Small intestine (tissue), 7 donors: ENCODE results near the gene IFT74. TPM values are rescaled to one million over a fixed set of nuclear protein-coding genes. Genes with fewer than 3 reads are reported as not detected.
A peak's percentile ranks its signal among the peaks of the same experiment; 100 is the strongest.

Experiments
- DNase-seq, 2 donors: peaks; one replicate each; pipeline versions ENCODE4 v3.0.0 to v3.0.0-alpha.2; 2013
- FAIRE-seq: peaks from 2 replicates; lab custom pipeline; 2012; peaks lifted over from hg19 to GRCh38; lab: Jason Lieb, UNC
- H3K27ac ChIP-seq, 3 donors: one replicate each; pipeline ENCODE4 v1.5.1; 2013; ENCODE audit warnings: low read length in 2 of 3, mild to moderate bottlenecking in 2 of 3, control low read depth in 1 of 3, inconsistent platforms in 1 of 3, low read depth in 1 of 3, moderate library complexity in 1 of 3
- H3K27me3 ChIP-seq, 3 donors: one replicate each; pipeline ENCODE4 v1.6.1; 2013; ENCODE audit warnings: low read length in 3 of 3, inconsistent platforms in 1 of 3; ENCODE audit not compliant: control insufficient read depth in 3 of 3, insufficient read depth in 3 of 3
- H3K36me3 ChIP-seq, 3 donors: one replicate each; pipeline ENCODE4 v1.6.1; 2013; ENCODE audit warnings: low read length in 3 of 3, inconsistent platforms in 1 of 3, low read depth in 1 of 3, mild to moderate bottlenecking in 1 of 3, moderate library complexity in 1 of 3; ENCODE audit not compliant: control insufficient read depth in 3 of 3, insufficient read depth in 2 of 3
- H3K4me1 ChIP-seq, 3 donors: one replicate each; pipeline ENCODE4 v1.6.1; 2013; ENCODE audit warnings: low read length in 2 of 3, inconsistent platforms in 1 of 3, low read depth in 1 of 3, mild to moderate bottlenecking in 1 of 3, moderate library complexity in 1 of 3; ENCODE audit not compliant: control insufficient read depth in 3 of 3, insufficient read depth in 2 of 3
- H3K4me3 ChIP-seq, 3 donors: one replicate each; pipeline ENCODE4 v1.5.1; 2013; ENCODE audit warnings: low read length in 3 of 3, control low read depth in 1 of 3, inconsistent platforms in 1 of 3, low read depth in 1 of 3, mild to moderate bottlenecking in 1 of 3, moderate library complexity in 1 of 3
- H3K9me3 ChIP-seq, 2 donors: one replicate each; pipeline ENCODE4 v1.6.1; 2013; ENCODE audit warnings: low read depth in 1 of 2, low read length in 1 of 2; ENCODE audit not compliant: control insufficient read depth in 2 of 2, insufficient read depth in 1 of 2
- WGBS, 3 donors: extraction: QIAGEN DNeasy Blood & Tissue Kit; methylation state at CpG; one replicate each; pipeline ENCODE4 v1.1.7; 2013; 5-methylcytosine and 5-hydroxymethylcytosine counted together
- polyA plus RNA-seq, 4 donors: library from polyadenylated mRNA; stranded (reverse) in 3 of 4; unstranded in 1 of 4; fragments of 200-250 nt in 3 of 4; fragments of 120-200 nt in 1 of 4; gene quantifications; one replicate each; pipeline versions ENCODE4 v1.2.1 to v1.2.3, GENCODE V29; 2013
- donor health status: healthy with polysubstance abuse.
- donor health status: control.
- donor health status: control.
- donor health status: Bipolar disorder and iron deficiency.
- donor health status: healthy.

IFT74 gene
- polyA plus RNA-seq, 4 donors = 4.6 to 25.5 (median 7.0) TPM

DNA sequence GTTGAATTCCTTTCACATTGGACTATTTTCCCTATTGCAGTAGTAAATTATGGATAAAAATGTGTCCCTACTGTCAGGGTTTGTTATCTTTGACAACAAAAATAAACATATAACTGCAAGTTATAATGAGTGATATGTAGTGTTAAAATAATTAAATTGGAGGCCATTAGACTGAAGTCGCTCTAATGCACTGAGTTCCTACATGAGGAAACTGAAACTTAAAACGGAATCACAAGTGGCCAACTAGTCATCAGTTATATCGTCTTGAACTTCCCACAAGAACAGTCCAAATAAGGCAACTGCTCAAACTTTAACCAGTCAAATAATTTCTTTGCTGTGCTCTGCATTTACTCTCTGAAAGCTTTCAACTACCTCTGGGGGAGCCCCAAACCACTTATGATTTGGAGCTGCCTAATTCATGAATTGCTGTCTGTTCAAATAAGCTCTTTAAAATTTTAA is 2.1 kb upstream of the IFT74 start:
- FAIRE-seq = no peak

DNA sequence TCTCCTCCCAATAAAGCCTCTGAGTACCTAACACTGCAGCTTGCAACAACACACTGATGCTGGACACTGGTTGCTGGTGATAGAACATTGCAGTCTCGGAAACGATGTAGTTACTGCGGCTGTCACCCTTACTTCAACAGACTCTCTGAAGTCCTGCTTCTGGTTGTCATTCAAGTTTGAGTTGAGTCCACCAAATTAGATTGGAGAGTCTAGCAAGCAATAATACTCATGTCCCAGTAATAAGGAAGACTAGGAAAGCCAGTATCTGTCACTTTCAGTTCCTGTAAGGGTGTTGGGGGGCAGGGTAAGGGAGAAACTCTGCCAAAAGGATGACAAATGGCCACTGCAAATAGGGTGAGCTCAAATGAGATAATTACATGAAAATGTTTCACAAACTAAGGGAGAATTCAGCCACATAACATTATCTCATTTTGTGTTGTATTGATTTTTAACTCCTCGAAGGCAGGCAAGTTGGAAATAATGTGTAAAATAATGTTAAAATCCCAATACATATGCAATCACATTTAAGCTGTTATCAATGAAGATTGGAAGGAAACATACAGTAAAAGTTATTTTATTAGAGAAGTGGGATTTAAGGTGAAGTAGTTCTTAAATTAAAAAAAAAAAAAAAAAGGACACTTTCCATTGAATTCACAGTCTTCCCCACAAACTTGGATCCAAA is 849 bp upstream of the IFT74 start:
- peak; percentile 15 for FAIRE-seq
- peak; percentile 24 to 28 for DNase-seq
- Histone ChIP-seq H3K9me3 (no peaks in the 10 kb centered on the region), H3K4me1 (peaks cover 0 to 11% (median 0%) of the 10 kb centered on the region in 3 donors), H3K27me3 (no peaks in the 10 kb centered on the region), H3K36me3 (no peaks in the 10 kb centered on the region), H3K4me3 (peak overlapping the region in 2 of 3 donors; percentile 50 to 56), H3K27ac (peak overlapping the region; percentile 37 to 96 (median 67))
- WGBS, 3 donors = 10 to 36% (median 15%) methylated on average over 4 of the region's 4 CpGs

More for the DNA sequence above, 2.1 kb upstream of the IFT74 start:
- WGBS, 3 donors = 51 to 74% (median 57%) methylated on average over 3 of the region's 3 CpGs
- no peaks in the 10 kb centered on the region for H3K27me3 ChIP-seq
- no peak overlapping the region for H3K4me3 ChIP-seq
- peak overlapping the region in 1 of 3 donors; percentile 68 for H3K27ac ChIP-seq
- H3K4me1 ChIP-seq = peaks cover 0 to 11% (median 0%) of the 10 kb centered on the region in 3 donors
- DNase-seq = no peak
- H3K9me3 ChIP-seq = no peaks in the 10 kb centered on the region
- H3K36me3 ChIP-seq = no peaks in the 10 kb centered on the region

DNA sequence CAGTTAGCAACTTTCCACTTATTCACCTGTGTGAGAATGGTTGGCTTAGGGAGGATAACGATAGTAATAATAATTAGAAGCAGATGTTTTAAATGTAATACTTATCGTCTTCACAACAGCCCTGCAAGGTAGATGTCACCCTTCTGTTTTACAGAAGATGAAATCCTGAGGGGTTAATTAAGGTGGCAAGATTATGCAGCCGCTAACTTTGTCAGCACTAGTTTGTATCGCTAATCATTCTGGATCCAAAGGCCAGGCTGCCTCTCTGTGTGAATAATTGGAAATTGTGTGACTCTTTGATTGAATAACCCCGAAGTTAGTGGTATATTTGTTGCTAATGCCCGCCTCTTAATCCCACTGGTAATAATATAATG is 635 bp downstream of the IFT74 start:
- Histone ChIP-seq H3K27me3 (no peaks in the 10 kb centered on the region), H3K4me3 (peak overlapping the region in 2 of 3 donors; percentile 50 to 56), H3K27ac (peak overlapping the region; percentile 50 to 91 (median 67)), H3K36me3 (no peaks in the 10 kb centered on the region), H3K9me3 (no peaks in the 10 kb centered on the region), H3K4me1 (peaks cover 0 to 11% (median 0%) of the 10 kb centered on the region in 3 donors)
- FAIRE-seq (no peak), DNase-seq (peak in 1 of 2 donors; percentile 6)
- 12 to 30% (median 23%) methylated on average over 6 of the region's 6 CpGs for WGBS, 3 donors

- H3K9me3 ChIP-seq = no peaks in the 10 kb centered on the region
- no peaks in the 10 kb centered on the region for H3K4me1 ChIP-seq
- no peaks in the 10 kb centered on the region for H3K27me3 ChIP-seq
- WGBS, 3 donors = 79 to 98% (median 95%) methylated on average over 1 of the region's 1 CpG
- peaks cover 0 to 8% (median 0%) of the 10 kb centered on the region in 3 donors for H3K36me3 ChIP-seq
- FAIRE-seq (no peak), DNase-seq (no peak)
- H3K27ac ChIP-seq = no peak overlapping the region
- H3K4me3 ChIP-seq = no peak overlapping the region
Measured at GRCh38 chr9:26971721-26972120, 15.5 kb downstream of the IFT74 start.

GRCh38 chr9:26973989-26974388 is 17.8 kb downstream of the IFT74 start:
- no peak overlapping the region for H3K27ac ChIP-seq
- no peaks in the 10 kb centered on the region for H3K9me3 ChIP-seq
- no peaks in the 10 kb centered on the region for H3K4me1 ChIP-seq
- H3K4me3 ChIP-seq = no peak overlapping the region
- WGBS, 3 donors = 84 to 94% (median 90%) methylated on average over 5 of the region's 5 CpGs
- no peak for FAIRE-seq
- no peak for DNase-seq
- H3K36me3 ChIP-seq = peaks cover 0 to 8% (median 0%) of the 10 kb centered on the region in 3 donors
- no peaks in the 10 kb centered on the region for H3K27me3 ChIP-seq

- Histone ChIP-seq H3K27ac (no peak overlapping the region), H3K4me3 (no peak overlapping the region), H3K36me3 (peaks cover 0 to 12% (median 0%) of the 10 kb centered on the region in 3 donors), H3K4me1 (no peaks in the 10 kb centered on the region), H3K9me3 (no peaks in the 10 kb centered on the region), H3K27me3 (no peaks in the 10 kb centered on the region)
- FAIRE-seq (no peak), DNase-seq (no peak)
- 79 to 89% (median 83%) methylated on average over 4 of the region's 4 CpGs for WGBS, 3 donors
Measured at GRCh38 chr9:26974927-26975326, 18.7 kb downstream of the IFT74 start.

DNA sequence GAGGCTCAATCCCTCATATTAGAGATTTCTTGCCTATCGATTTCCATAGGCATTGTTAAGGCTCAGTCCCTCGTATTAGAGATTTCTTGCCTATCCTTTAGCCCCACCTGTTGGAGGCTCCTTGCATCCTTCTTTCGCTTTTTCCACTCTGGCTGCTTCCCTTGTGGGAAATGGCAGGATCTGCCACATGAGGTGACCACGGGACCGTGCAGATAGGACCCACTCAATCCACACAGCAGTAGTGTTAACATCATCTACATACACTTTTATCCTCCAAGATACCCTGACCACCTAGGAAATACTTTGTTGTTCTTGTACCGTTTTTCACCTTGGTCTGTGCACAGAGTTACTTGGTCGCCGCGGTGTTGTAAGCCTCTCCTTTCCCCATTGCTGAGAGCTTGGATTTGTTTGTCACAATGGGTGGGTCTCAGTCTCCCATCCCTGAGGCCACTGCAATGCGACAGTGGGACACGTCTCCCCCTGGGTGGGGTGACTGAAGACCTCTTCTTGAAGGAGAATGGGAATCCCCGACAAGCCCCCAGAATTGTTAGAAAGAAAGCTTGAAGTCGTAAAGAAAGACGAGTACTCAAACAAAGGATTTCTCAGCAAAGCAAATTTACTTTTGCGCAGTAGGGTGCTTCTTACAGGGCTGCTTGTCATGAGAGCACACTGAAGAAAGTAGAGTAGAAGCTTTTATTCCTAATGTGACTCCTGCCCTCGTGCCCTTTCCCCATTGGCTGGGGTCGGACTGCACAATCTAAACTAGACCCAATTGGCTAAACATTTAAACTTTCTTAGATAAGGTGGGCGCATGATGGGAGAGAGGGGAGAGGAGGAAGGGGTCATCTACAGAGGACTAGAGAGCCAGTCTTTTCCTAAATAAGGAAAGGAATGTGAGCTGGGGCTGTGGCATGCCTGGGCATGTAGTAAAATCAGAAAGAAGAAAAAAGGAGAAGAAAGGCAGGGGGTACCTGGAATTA is 19.8 kb downstream of the IFT74 start:
- no peak overlapping the region for H3K4me3 ChIP-seq
- DNase-seq (peak; percentile 46 to 65), FAIRE-seq (no peak)
- H3K27me3 ChIP-seq = no peaks in the 10 kb centered on the region
- no peak overlapping the region for H3K27ac ChIP-seq
- WGBS, 3 donors = 73 to 83% (median 80%) methylated on average over 18 of the region's 18 CpGs
- peaks cover 0 to 14% (median 0%) of the 10 kb centered on the region in 3 donors for H3K36me3 ChIP-seq
- H3K4me1 ChIP-seq = no peaks in the 10 kb centered on the region
- H3K9me3 ChIP-seq = no peaks in the 10 kb centered on the region

DNA sequence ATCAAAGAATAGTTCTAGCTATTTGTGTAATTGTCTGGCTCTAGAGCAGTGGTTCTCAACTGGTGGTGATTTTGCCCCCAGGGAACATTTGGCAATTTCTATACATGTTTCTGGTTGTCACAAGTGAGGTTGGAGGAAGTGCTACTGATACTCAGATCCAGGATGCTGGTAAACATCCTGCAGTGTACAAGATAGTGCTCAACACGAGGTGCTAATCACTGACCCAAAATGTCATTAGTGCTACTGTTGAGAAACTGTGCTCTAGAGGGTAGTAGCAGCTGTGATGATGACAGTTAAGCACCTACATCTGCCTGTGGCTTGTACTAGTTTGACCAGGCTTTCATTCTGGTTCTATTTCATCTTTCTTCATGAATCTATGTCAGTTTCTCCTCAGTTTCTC is 27.1 kb downstream of the IFT74 start:
- no peak overlapping the region for H3K27ac ChIP-seq
- no peaks in the 10 kb centered on the region for H3K9me3 ChIP-seq
- no peaks in the 10 kb centered on the region for H3K27me3 ChIP-seq
- DNase-seq (no peak), FAIRE-seq (no peak)
- H3K36me3 ChIP-seq = peaks cover 0 to 26% (median 0%) of the 10 kb centered on the region in 3 donors
- no peaks in the 10 kb centered on the region for H3K4me1 ChIP-seq
- H3K4me3 ChIP-seq = no peak overlapping the region
- 23 to 34% (median 32%) methylated on average over 1 of the region's 1 CpG for WGBS, 3 donors
